NCI-H524 treated with DMSO at 0.1 percent for 48 hours (cell line): ENCODE data around the gene TNFRSF12A.

Experiments
- DNase-seq: peaks from one replicate; lab custom pipeline; 2025; lab: John Stamatoyannopoulos, UW

Gene TNFRSF12A

GRCh38 chr16:3012828-3013420 lies 7.2 kb upstream of the TNFRSF12A start, which contains the start of gene CLDN9:
CLDN9 (plus strand) TSS chr16:3012923; CDS start chr16:3013363, 440 bp downstream.
- no peak for DNase-seq

- no peak for DNase-seq
Observed at GRCh38 chr16:3013491-3013951, 6.6 kb upstream of the TNFRSF12A start.

- DNase-seq: no peak
Observed at GRCh38 chr16:3013998-3014690, 6.0 kb upstream of the TNFRSF12A start.

- DNase-seq: no peak
Observed at GRCh38 chr16:3014971-3015370, 5.2 kb upstream of the TNFRSF12A start.

GRCh38 chr16:3015865-3016521 lies 4.2 kb upstream of the TNFRSF12A start:
- DNase-seq: no peak

GRCh38 chr16:3017344-3017743 lies 2.8 kb upstream of the TNFRSF12A start:
- no peak for DNase-seq

GRCh38 chr16:3017794-3018506 lies 2.2 kb upstream of the TNFRSF12A start, which contains the start of gene CLDN6:
CLDN6 (minus strand) TSS chr16:3018183; CDS start chr16:3016021, 2,162 bp downstream.
- no peak for DNase-seq

- DNase-seq: no peak
Observed at GRCh38 chr16:3019594-3020246, 448 bp upstream of the TNFRSF12A start.

GRCh38 chr16:3020604-3021448 lies 658 bp downstream of the TNFRSF12A start:
- DNase-seq: no peak

GRCh38 chr16:3021449-3022207 lies 1.5 kb downstream of the TNFRSF12A start:
- no peak for DNase-seq

- DNase-seq: no peak
Observed at GRCh38 chr16:3022208-3022683, 2.1 kb downstream of the TNFRSF12A start.

- no peak for DNase-seq
Observed at GRCh38 chr16:3022684-3023414, 2.7 kb downstream of the TNFRSF12A start.

- DNase-seq: no peak
Observed at GRCh38 chr16:3023415-3023668, 3.2 kb downstream of the TNFRSF12A start.

GRCh38 chr16:3023669-3024478 lies 3.7 kb downstream of the TNFRSF12A start, which contains the start of the genes HCFC1R1 and THOC6:
HCFC1R1 (minus strand) TSS chr16:3023942; CDS start chr16:3023941, 1 bp downstream.
THOC6 (plus strand) TSS chr16:3024035; CDS start chr16:3024327, 292 bp downstream.
- peak; percentile 82 for DNase-seq

- no peak for DNase-seq
Observed at GRCh38 chr16:3025032-3026002, 5.1 kb downstream of the TNFRSF12A start.

- no peak for DNase-seq
Observed at GRCh38 chr16:3026003-3026378, 5.8 kb downstream of the TNFRSF12A start.
